Left ventricle myocardium superior (tissue), 1 donor: Measurements from ENCODE around the gene TNRC18. TPM values are rescaled to one million over a fixed set of nuclear protein-coding genes. Genes with fewer than 3 reads are reported as not detected.

ENCODE experiments used
- ATAC-seq: fragments of 200-7000 bp; cut with Tn5 transposase; one replicate; pipeline ENCODE4 v1.9.1; 2020; ENCODE audit warnings: mild to moderate bottlenecking, moderate library complexity
- DNase-seq: peaks from one replicate; pipeline ENCODE4 v3.0.0-alpha.2; 2020
- intact Hi-C: fragments of 100-400 bp; cut with micrococcal nuclease; formaldehyde crosslinking; loops from one replicate; pipeline ENCODE4 v1.11.0; 2022
- total RNA-seq: library from RNA; stranded (reverse); fragmentation: NEBNext Ultra II Directional; extraction: Animal tissue kit (Norgen Biotek cat#: 25700); gene quantifications from one replicate; pipeline ENCODE4 v1.2.1, GENCODE V29; 2021
- donor health status: DM: no; HTN: yes; CAD: no; lungs with severe emphysema.

The TNRC18 gene
- total RNA-seq, 1 donor from 2014 or later, result 29.5 TPM

DNA sequence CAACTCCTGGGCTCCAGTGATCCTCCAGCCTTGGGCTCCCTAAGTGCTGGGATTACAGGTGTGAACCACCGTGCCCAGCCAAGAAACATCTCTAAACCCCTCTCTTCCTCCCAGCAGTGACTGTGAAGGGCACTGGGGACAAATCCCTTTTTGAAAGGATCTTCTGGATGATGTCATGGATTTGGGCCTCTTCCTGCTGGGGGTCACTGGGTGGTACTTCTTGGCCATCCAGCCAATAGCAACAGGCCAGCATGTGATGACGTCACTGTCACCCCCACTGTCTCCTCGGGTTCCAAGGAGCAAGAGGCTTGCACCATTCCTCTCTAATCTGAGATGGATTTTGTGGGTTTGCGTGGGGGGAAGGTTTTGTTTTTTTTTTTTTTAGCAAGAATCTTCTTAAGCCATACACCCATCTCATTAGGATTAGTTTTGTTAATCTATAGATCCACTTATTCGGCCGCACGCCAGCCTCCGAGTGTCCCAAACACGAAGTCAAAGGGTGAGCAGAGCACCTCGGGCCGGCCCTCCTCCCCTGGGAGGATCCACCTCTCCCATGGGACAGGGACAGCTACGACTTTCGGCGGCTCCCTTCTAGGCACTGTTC, 29.4 kb upstream of the TNRC18 start:
- DNase-seq (peak; percentile 51), ATAC-seq (peak; percentile 11)
- intact Hi-C loops, result loop anchor here (10.0 kb wide), 1 partner anchor 218 kb away; no protein-coding TSS in a partner anchor

- no peak for DNase-seq
- ATAC-seq, result no peak
- intact Hi-C loops, result loop anchor here (10.0 kb wide), 1 partner anchor 218 kb away; no protein-coding TSS in a partner anchor
These were observed 28.9 kb upstream of the TNRC18 start for GRCh38 chr7:5452470-5452899.

DNA sequence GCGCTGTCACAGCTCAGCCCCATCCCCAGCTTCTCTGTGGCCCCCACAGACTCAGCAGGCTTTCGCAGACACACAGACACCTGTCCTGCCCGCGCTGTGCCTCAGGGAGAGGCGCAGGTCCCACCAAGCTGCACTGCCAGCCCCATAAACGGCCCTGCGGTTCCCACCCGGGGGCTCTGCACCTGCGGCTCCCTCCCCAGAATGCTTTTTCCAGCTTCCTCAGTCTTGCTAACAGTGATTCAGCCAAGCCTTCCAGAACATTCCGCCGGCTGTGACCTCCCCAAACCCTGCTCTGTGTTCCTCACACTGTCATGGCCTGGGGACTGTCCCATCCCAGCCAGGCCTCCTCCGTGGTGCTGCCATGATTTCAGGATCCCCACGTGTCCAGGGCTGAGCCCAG, 27.8 kb upstream of the TNRC18 start:
- intact Hi-C loops, result loop anchor here (10.0 kb wide), 1 partner anchor 217 kb away; no protein-coding TSS in a partner anchor
- ATAC-seq (no peak), DNase-seq (no peak)

GRCh38 chr7:5450549-5451327, 27.1 kb upstream of the TNRC18 start:
- peak; percentile 74 for DNase-seq
- intact Hi-C loops, result loop anchor here (10.0 kb wide), 1 partner anchor 216 kb away; no protein-coding TSS in a partner anchor
- peak; percentile 86 for ATAC-seq

DNA sequence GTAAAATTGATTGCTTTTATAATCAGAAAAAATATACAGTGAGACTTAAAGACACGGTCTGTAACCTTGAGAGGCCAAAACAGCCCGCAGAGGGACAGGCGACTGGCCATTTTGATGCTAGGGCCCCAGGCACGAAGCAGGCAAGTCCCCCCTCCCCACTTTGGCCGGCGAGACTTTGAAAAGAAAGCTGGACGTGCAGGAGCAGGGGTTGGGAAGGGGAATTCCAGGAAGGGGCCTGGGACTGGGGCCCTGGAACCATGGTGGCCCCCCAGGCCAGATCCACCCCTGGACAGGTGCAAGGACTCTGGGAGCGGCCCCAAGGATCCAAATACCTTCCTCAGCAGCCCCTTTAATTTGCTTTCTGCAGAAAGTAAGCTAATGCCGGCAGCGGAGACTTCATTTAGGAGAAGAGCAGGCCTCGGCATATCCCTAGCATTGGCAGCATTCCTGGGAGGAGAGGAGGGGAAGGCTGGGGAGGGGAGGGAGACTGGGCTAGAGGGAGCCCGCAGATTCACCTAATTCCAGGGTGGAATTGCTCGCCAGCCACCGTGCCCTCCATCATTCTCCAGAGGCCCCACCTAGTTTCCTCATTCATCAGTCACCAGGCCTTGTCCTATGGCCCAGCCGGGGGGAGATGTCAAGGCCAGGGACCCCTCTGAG, 24.9 kb upstream of the TNRC18 start:
- DNase-seq (no peak), ATAC-seq (no peak)
- intact Hi-C loops, result no loop called here

DNA sequence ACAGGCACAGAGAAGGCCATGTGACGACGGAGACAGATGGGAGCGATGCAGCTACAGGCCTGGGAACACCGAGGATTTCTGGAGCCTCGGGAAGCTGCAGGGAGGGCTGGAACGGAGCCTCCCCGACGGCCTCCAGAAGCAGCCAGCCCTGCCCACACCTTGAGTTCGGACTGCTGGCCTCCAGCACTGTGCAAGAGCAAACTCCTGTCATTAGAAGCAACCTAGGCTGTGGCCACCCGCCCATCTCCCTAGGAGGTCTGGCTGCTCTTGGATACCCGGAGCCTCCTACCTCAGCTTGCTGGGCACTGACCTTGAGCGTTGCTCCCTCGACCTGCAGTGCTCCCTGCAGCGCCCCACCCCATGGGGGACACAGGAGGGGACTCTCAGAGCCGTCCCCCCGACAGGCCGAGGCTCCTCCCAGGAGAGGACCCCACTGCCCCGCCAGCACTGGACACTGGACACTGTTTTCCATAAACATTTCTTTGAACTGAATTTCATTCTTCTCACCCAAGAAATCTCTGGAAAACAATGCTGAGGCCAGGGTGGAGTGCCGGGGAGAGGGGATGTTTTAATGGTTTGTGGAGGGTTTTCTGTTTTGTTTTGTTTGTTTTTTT, 22.5 kb upstream of the TNRC18 start:
- DNase-seq (no peak), ATAC-seq (no peak)
- intact Hi-C loops, result no loop called here

- ATAC-seq (no peak), DNase-seq (no peak)
- intact Hi-C loops, result no loop called here
These were observed 20.0 kb upstream of the TNRC18 start for GRCh38 chr7:5443678-5444077.

GRCh38 chr7:5442757-5443305, 19.2 kb upstream of the TNRC18 start:
- ATAC-seq (no peak), DNase-seq (no peak)
- intact Hi-C loops, result no loop called here

DNA sequence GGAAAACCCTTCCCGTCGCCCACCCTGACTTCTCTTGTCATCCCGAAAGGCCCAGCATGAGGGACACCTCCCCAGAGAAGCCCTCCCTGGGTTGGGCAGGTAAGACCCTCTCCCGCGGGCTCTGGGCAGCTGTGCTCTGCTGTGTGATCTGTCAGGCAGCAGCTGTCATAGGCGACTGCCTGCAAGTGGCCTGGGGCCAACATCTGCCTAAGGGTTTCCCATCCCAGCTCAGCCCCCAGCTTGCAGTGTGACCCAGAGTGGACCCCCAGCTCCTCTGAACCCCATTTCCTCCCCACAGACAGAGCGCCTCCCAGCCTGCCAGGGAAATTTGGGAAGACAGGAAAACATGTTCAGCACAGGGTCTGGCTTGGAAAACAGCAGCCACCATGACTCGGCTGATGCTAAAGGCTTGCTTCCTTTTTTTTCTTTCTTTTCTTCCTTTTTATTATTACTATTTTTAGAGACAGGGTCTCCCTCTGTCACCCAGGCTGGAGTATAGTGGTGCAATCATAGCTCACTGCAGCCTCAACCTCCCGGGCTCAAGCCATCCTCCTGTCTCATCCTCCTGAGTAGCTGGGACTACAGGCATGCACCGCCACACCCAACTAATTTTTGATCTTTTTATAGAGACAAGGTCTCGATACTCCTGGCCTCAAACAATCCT, 18.3 kb upstream of the TNRC18 start:
- no peak for DNase-seq
- ATAC-seq, result no peak
- intact Hi-C loops, result no loop called here

DNA sequence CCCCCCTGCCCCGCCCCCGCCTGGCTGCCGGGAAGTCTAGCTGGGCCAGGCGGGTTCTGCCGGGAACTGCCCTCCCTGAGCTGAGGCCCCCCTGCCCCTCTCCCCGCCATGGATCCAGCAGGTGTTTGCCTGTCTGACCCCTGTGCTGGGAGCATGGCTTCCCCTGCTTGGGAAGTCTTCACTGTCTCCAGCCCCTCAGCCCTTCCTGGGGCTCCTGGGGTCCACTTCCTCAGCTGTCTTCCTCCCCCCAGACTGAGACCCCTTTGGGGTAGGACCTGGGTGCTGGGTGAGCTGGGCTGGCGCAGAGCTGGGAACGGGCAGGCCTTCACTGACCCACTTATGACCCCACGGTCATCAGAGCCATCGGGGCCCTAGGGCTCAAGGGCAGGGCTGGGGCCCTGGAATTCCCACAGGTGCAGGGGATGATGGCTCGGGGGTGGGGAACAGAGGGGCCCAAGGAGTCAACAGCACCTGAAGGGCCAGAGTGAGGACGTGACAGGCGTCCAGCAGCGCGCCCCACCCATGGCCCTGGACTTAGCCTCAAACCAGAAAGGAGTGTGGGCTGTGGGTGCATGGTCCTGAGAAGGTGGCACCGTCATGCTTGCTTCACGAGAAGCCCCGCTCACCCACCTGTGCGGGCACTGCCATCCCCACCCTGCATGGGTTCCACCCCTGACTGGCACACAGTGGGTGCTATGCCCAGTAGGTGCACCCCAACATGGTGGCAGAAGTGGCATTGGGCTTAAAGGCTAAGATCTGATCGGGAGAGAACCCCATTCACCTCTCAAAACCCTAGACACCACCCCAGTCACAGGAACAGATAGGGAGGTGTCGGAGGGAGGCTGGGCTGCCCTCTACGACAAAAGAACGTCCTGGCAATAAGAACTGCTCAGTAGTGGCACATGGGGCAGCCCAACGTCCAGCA, 16.2 kb upstream of the TNRC18 start:
- no peak for DNase-seq
- no peak for ATAC-seq
- intact Hi-C loops, result no loop called here

DNA sequence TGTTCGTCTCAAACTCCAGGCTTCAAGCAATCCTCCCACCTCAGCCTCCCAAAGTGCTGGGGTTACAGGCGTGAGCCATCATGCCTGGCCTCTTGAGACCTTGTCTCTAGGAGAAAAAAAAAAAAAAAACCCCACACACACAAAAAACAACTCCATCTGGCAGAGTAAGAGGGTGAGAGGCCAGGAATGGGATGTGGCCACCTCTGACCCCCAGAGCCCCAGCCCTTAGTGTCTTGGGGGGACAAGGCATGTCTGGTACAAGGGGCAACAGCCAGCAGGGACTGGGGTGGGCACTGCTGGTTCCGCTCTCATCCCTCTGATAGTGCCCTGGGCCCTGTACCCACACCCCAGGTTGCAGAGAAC, 15.6 kb upstream of the TNRC18 start:
- no peak for ATAC-seq
- intact Hi-C loops, result no loop called here
- DNase-seq, result no peak

DNA sequence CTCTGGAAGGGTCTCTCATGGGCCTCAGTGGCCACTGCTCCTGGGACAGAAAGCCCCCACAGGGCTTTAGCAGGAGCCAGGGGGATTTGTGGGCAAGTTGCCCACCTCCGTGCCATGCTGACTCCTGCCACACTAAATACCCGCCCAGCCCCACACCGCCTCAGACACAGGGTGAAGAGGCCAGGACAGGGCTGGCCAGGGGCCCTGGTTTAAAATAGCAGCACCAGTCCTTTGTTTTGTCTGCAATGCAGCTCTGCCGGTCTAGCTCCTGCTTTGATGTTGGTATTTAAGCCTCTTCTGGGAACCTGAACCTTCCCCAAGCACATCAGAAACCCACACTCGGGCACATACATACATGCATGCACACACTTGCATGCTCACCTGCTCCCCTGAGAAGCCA, 14.4 kb upstream of the TNRC18 start:
- intact Hi-C loops, result no loop called here
- peak; percentile 91 for ATAC-seq
- DNase-seq, result peak; percentile 75

GRCh38 chr7:5437348-5437892, 13.8 kb upstream of the TNRC18 start:
- intact Hi-C loops, result no loop called here
- no peak for ATAC-seq
- no peak for DNase-seq

GRCh38 chr7:5436003-5436678, 12.5 kb upstream of the TNRC18 start:
- DNase-seq, result no peak
- intact Hi-C loops, result no loop called here
- no peak for ATAC-seq

GRCh38 chr7:5435291-5436002, 11.8 kb upstream of the TNRC18 start:
- no peak for DNase-seq
- intact Hi-C loops, result no loop called here
- no peak for ATAC-seq

GRCh38 chr7:5433181-5433580, 9.5 kb upstream of the TNRC18 start:
- intact Hi-C loops, result no loop called here
- ATAC-seq (no peak), DNase-seq (no peak)

DNA sequence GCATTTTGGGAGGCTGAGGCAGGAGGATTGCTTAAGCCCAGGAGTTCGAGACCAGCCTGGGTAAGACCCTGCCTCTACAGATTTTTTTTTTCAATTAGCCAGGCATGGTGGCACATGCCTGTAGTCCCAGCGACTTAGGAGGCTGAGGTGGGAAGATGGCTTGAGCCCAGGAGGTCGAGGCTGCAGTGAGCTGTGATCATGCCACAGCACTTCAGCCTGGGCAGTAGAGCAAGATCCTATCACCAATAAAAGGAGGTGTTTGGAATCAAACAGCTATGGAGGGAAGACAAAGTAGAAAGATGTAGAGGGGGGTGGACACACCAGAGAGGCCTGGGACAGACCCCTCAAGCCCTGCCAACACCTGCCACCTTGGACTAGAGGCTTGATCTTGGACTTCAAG, 9.1 kb upstream of the TNRC18 start:
- DNase-seq, result no peak
- intact Hi-C loops, result no loop called here
- ATAC-seq, result no peak
